Measurements from ENCODE around the gene HIGD2A.
"Not testable (repeated sequence)": the region's sequence is repeated elsewhere in the genome, so short reads cannot be mapped to it uniquely, and the experiment has no call there.

Gene HIGD2A

GRCh38 chr5:176397736-176398420 is 9.3 kb downstream of the HIGD2A start:
- Histone ChIP-seq H3K27me3 (ENCODE audit: control insufficient read depth, insufficient read depth, low read length) (no peaks in the 10 kb centered on the region), H3K27ac (ENCODE audit: low read depth, low read length) (no peak overlapping the region), H3K9ac (ENCODE audit: low read length) (no peak overlapping the region), H3K9me3 (ENCODE audit: control insufficient read depth, insufficient read depth, low read depth, low read length) (no peaks in the 10 kb centered on the region), H3K4me1 (ENCODE audit: control insufficient read depth, insufficient read depth, low read length) (no peaks in the 10 kb centered on the region), H3K4me3 (ENCODE audit: low read depth, low read length) (no peak overlapping the region), H3K36me3 (ENCODE audit: control insufficient read depth, insufficient read depth, low read length) (peaks cover 3% of the 10 kb centered on the region; the same call in 1 of the 2 replicates)

GRCh38 chr5:176400382-176401156 is 12.0 kb downstream of the HIGD2A start:
- Histone ChIP-seq H3K36me3 (ENCODE audit: control insufficient read depth, insufficient read depth, low read length) (no peaks in the 10 kb centered on the region), H3K4me3 (ENCODE audit: low read depth, low read length) (no peak overlapping the region), H3K9ac (ENCODE audit: low read length) (no peak overlapping the region), H3K4me1 (ENCODE audit: control insufficient read depth, insufficient read depth, low read length) (no peaks in the 10 kb centered on the region), H3K27ac (ENCODE audit: low read depth, low read length) (no peak overlapping the region), H3K9me3 (ENCODE audit: control insufficient read depth, insufficient read depth, low read depth, low read length) (no peaks in the 10 kb centered on the region), H3K27me3 (ENCODE audit: control insufficient read depth, insufficient read depth, low read length) (no peaks in the 10 kb centered on the region)

GRCh38 chr5:176401281-176402205 is 13.0 kb downstream of the HIGD2A start:
- Histone ChIP-seq H3K27me3 (ENCODE audit: control insufficient read depth, insufficient read depth, low read length) (no peaks in the 10 kb centered on the region), H3K27ac (ENCODE audit: low read depth, low read length) (no peak overlapping the region), H3K9ac (ENCODE audit: low read length) (no peak overlapping the region), H3K4me1 (ENCODE audit: control insufficient read depth, insufficient read depth, low read length) (no peaks in the 10 kb centered on the region), H3K4me3 (ENCODE audit: low read depth, low read length) (no peak overlapping the region), H3K9me3 (ENCODE audit: control insufficient read depth, insufficient read depth, low read depth, low read length) (no peaks in the 10 kb centered on the region), H3K36me3 (ENCODE audit: control insufficient read depth, insufficient read depth, low read length) (no peaks in the 10 kb centered on the region)

DNA sequence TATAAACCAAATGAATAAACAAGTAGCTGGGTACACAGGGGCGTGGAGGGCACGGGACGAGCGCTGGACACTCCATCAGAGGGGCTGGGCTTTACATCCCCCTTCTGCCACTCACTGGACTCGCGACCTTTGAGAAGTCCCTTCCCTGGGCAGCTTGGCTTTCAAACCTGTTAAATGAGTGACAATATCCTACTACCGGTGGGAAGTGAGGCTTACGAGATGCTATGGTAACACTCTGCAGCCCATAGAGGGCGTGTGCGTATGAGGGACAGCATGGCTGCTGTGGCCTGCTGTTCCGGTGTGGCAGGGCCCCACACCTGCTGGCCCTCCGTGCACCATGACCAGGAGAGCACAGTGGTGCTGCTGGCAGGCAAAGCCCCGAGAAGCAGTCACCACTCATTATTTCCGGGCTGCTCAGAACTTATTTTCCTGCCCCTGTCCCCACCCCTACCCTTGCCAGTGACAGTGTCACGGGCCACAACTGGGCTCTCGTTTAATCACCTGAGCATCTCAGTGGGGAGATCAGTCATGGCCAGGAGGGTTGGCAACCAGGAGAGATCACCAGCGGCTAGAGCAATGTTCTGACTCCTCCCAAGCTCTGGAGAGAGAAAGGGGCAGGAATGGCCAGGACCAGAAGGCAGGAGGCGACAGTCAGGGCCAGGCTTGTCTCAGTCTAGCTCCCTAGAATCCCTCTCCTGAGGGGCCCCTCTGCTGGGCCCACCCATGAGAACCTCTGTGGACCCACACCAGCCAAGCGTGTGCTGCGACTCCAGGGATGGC is 17.3 kb downstream of the HIGD2A start:
- Histone ChIP-seq H3K9ac (ENCODE audit: low read length) (no peak overlapping the region), H3K27ac (ENCODE audit: low read depth, low read length) (no peak overlapping the region), H3K36me3 (ENCODE audit: control insufficient read depth, insufficient read depth, low read length) (no peaks in the 10 kb centered on the region), H3K27me3 (ENCODE audit: control insufficient read depth, insufficient read depth, low read length) (no peaks in the 10 kb centered on the region), H3K9me3 (ENCODE audit: control insufficient read depth, insufficient read depth, low read depth, low read length) (no peaks in the 10 kb centered on the region), H3K4me1 (ENCODE audit: control insufficient read depth, insufficient read depth, low read length) (no peaks in the 10 kb centered on the region), H3K4me3 (ENCODE audit: low read depth, low read length) (no peak overlapping the region)

DNA sequence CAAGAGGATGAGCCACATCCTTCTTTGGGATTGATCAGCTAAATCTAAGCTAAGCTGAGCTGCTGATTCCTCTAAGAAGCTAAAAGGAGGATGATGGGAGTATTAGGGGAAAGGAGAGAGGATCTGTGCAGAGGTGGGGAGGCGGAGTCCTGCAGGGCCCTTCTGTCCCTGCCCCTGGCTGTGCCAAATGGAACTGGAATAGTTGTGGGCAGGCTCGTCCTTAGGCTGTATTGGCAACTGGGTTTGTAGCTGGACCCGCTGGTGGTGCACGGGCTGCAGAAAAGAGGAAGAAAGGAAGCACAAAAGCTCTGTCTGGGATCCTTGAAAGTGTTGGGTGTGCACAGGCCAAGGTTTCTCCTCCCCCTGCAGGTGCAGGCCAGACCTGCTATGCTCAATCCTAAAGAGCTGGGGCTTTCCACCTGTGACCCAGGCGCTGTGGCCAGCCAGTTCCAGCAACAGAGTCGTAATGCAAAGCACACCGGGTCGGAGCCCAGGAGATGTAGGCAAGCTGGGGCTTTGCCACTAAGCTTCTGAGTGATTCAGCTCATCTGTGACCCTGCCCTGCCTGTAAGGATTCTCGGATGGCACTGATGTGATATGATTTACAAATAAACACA is 18.0 kb downstream of the HIGD2A start:
- Histone ChIP-seq H3K4me1 (ENCODE audit: control insufficient read depth, insufficient read depth, low read length) (no peaks in the 10 kb centered on the region), H3K27ac (ENCODE audit: low read depth, low read length) (no peak overlapping the region), H3K4me3 (ENCODE audit: low read depth, low read length) (no peak overlapping the region), H3K27me3 (ENCODE audit: control insufficient read depth, insufficient read depth, low read length) (no peaks in the 10 kb centered on the region), H3K9ac (ENCODE audit: low read length) (no peak overlapping the region), H3K9me3 (ENCODE audit: control insufficient read depth, insufficient read depth, low read depth, low read length) (no peaks in the 10 kb centered on the region), H3K36me3 (ENCODE audit: control insufficient read depth, insufficient read depth, low read length) (no peaks in the 10 kb centered on the region)

GRCh38 chr5:176407456-176408251 is 19.1 kb downstream of the HIGD2A start:
- Histone ChIP-seq H3K4me1 (ENCODE audit: control insufficient read depth, insufficient read depth, low read length) (no peaks in the 10 kb centered on the region), H3K9me3 (ENCODE audit: control insufficient read depth, insufficient read depth, low read depth, low read length) (no peaks in the 10 kb centered on the region), H3K4me3 (ENCODE audit: low read depth, low read length) (no peak overlapping the region), H3K9ac (ENCODE audit: low read length) (no peak overlapping the region), H3K27ac (ENCODE audit: low read depth, low read length) (no peak overlapping the region), H3K27me3 (ENCODE audit: control insufficient read depth, insufficient read depth, low read length) (no peaks in the 10 kb centered on the region), H3K36me3 (ENCODE audit: control insufficient read depth, insufficient read depth, low read length) (no peaks in the 10 kb centered on the region)

GRCh38 chr5:176408252-176408573 is 19.7 kb downstream of the HIGD2A start:
- not testable (repeated sequence) for H3K4me3 ChIP-seq (ENCODE audit: low read depth, low read length); H3K9ac ChIP-seq (ENCODE audit: low read length); H3K9me3 ChIP-seq (ENCODE audit: control insufficient read depth, insufficient read depth, low read depth, low read length); H3K27ac ChIP-seq (ENCODE audit: low read depth, low read length); H3K36me3 ChIP-seq (ENCODE audit: control insufficient read depth, insufficient read depth, low read length); H3K4me1 ChIP-seq (ENCODE audit: control insufficient read depth, insufficient read depth, low read length); H3K27me3 ChIP-seq (ENCODE audit: control insufficient read depth, insufficient read depth, low read length)

- Histone ChIP-seq H3K4me3 (ENCODE audit: low read depth, low read length) (no peak overlapping the region), H3K9me3 (ENCODE audit: control insufficient read depth, insufficient read depth, low read depth, low read length) (no peaks in the 10 kb centered on the region), H3K9ac (ENCODE audit: low read length) (no peak overlapping the region), H3K36me3 (ENCODE audit: control insufficient read depth, insufficient read depth, low read length) (no peaks in the 10 kb centered on the region), H3K27ac (ENCODE audit: low read depth, low read length) (no peak overlapping the region), H3K4me1 (ENCODE audit: control insufficient read depth, insufficient read depth, low read length) (no peaks in the 10 kb centered on the region), H3K27me3 (ENCODE audit: control insufficient read depth, insufficient read depth, low read length) (no peaks in the 10 kb centered on the region)
Measured at GRCh38 chr5:176408590-176408989, 20.0 kb downstream of the HIGD2A start.

GRCh38 chr5:176409765-176410164 is 21.2 kb downstream of the HIGD2A start:
- H3K27me3 ChIP-seq (ENCODE audit: control insufficient read depth, insufficient read depth, low read length): no peaks in the 10 kb centered on the region
- no peak overlapping the region for H3K9ac ChIP-seq (ENCODE audit: low read length)
- H3K4me3 ChIP-seq (ENCODE audit: low read depth, low read length): no peak overlapping the region
- H3K27ac ChIP-seq (ENCODE audit: low read depth, low read length): no peak overlapping the region
- H3K36me3 ChIP-seq (ENCODE audit: control insufficient read depth, insufficient read depth, low read length): no peaks in the 10 kb centered on the region
- no peaks in the 10 kb centered on the region for H3K4me1 ChIP-seq (ENCODE audit: control insufficient read depth, insufficient read depth, low read length)
- no peaks in the 10 kb centered on the region for H3K9me3 ChIP-seq (ENCODE audit: control insufficient read depth, insufficient read depth, low read depth, low read length)
